ENCODE measurements around the gene AATK. TPM values are rescaled to one million over a fixed set of nuclear protein-coding genes. Genes with fewer than 3 reads are reported as not detected.
A peak's percentile ranks its signal among the peaks of the same experiment; 100 is the strongest.

AATK gene, protein sequence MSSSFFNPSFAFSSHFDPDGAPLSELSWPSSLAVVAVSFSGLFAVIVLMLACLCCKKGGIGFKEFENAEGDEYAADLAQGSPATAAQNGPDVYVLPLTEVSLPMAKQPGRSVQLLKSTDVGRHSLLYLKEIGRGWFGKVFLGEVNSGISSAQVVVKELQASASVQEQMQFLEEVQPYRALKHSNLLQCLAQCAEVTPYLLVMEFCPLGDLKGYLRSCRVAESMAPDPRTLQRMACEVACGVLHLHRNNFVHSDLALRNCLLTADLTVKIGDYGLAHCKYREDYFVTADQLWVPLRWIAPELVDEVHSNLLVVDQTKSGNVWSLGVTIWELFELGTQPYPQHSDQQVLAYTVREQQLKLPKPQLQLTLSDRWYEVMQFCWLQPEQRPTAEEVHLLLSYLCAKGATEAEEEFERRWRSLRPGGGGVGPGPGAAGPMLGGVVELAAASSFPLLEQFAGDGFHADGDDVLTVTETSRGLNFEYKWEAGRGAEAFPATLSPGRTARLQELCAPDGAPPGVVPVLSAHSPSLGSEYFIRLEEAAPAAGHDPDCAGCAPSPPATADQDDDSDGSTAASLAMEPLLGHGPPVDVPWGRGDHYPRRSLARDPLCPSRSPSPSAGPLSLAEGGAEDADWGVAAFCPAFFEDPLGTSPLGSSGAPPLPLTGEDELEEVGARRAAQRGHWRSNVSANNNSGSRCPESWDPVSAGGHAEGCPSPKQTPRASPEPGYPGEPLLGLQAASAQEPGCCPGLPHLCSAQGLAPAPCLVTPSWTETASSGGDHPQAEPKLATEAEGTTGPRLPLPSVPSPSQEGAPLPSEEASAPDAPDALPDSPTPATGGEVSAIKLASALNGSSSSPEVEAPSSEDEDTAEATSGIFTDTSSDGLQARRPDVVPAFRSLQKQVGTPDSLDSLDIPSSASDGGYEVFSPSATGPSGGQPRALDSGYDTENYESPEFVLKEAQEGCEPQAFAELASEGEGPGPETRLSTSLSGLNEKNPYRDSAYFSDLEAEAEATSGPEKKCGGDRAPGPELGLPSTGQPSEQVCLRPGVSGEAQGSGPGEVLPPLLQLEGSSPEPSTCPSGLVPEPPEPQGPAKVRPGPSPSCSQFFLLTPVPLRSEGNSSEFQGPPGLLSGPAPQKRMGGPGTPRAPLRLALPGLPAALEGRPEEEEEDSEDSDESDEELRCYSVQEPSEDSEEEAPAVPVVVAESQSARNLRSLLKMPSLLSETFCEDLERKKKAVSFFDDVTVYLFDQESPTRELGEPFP (N-terminal part only)
- total RNA-seq: under 1 TPM; 0.35 to 0.41 TPM

DNA sequence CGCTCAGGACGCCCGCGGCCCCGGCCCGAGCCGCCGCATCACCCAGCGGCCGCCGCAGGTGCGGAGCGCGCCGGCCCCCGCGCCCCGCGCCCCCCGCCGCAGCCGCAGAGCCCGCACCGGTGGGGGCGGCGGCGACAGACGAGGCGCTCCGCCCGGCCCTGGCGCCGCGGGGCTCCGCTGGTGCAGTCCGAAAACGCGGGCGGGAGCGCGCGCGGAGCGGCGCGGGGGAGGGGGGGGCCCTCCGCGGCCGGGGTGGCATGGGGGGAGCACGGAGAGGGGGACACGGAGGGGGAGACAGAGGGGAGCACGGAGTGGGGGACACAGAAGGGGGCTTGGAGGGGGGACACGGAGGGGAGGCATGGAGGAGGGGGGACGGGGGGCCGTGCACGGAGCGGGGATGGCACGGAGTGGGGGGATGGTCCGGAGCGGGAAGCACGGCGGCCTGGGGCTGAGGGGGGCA lies at the start of gene AATK:
TSS of gene AATK (minus strand) at position 189 of the 460 bp plus-strand sequence. CDS start 229 bp downstream, outside the sequence.
- CTCF ChIA-PET: no interaction called here
- Mint-ChIP-seq H3K9me3 (ENCODE audit: low read depth) (no peaks in the 10 kb centered on the region), H3K27ac (no peak within 1 kb of the TSS), H3K4me1 (no peaks in the 10 kb centered on the region), H3K36me3 (ENCODE audit: low read depth) (no peaks in the 10 kb centered on the region), H3K27me3 (peaks cover 14% of the 10 kb centered on the region), H3K4me3 (no peak within 1 kb of the TSS)
- intact Hi-C loops (cut with DNase I, micrococcal nuclease): no loop called here
- DNase-seq: no peak
- POLR2A ChIA-PET: no interaction called here
- ATAC-seq: no peak

DNA sequence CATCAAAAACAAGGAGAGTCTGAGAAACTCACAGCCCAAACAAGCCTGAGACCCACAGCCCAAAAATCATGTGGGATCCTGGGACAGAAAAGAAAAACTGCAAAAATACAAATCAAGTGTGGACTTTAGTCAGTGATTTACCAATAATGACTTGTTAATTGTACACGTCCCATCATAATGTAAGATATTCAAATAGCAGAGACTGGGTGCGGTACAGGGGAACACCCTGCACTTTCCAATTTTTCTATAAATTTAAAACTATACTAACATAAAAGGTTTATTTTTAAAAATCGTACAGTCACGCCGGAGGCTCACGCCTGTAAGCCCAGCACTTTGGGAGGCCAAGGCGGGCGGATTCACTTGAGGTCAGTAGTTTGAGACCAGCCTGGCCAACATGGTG lies 48.0 kb upstream of the AATK start:
- Mint-ChIP-seq H3K4me1 (no peaks in the 10 kb centered on the region), H3K27me3 (no peaks in the 10 kb centered on the region), H3K4me3 (no peak overlapping the region), H3K27ac (no peak overlapping the region), H3K36me3 (ENCODE audit: low read depth) (no peaks in the 10 kb centered on the region), H3K9me3 (ENCODE audit: low read depth) (no peaks in the 10 kb centered on the region)
- intact Hi-C loops (cut with DNase I, micrococcal nuclease): no loop called here
- CTCF ChIA-PET: no interaction called here
- DNase-seq (no peak), ATAC-seq (no peak)
- POLR2A ChIA-PET: no interaction called here

DNA sequence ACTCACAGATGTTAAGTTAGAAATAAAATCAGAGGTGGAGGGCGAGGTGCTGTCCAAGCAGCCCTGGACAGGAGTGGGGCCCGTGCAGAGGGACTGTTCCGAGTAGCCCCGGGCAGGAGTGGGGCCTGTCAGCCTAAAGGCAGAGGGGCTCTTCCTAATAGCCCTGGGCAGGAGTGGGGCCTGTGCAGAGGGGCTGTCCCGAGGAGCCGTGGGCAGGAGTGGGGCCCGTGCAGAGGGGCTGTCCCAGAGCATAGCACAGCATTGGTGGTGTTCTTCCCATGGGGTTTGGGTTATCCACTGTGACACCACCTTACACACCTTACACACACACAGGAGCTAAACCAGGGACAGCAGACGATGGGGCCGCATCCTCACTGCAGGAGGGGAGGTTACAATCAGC lies 46.3 kb upstream of the AATK start:
- intact Hi-C loops (cut with DNase I, micrococcal nuclease): no loop called here
- no peaks in the 10 kb centered on the region for H3K27me3 Mint-ChIP-seq
- POLR2A ChIA-PET: no interaction called here
- no peaks in the 10 kb centered on the region for H3K9me3 Mint-ChIP-seq (ENCODE audit: low read depth)
- H3K27ac Mint-ChIP-seq: no peak overlapping the region
- ATAC-seq: no peak
- CTCF ChIA-PET: interaction anchor here (0.6 kb wide), 1 partner anchor 248 kb away, joined by 4 read pairs; no protein-coding TSS in a partner anchor
- no peaks in the 10 kb centered on the region for H3K36me3 Mint-ChIP-seq (ENCODE audit: low read depth)
- no peak for DNase-seq
- H3K4me1 Mint-ChIP-seq: no peaks in the 10 kb centered on the region
- H3K4me3 Mint-ChIP-seq: no peak overlapping the region

DNA sequence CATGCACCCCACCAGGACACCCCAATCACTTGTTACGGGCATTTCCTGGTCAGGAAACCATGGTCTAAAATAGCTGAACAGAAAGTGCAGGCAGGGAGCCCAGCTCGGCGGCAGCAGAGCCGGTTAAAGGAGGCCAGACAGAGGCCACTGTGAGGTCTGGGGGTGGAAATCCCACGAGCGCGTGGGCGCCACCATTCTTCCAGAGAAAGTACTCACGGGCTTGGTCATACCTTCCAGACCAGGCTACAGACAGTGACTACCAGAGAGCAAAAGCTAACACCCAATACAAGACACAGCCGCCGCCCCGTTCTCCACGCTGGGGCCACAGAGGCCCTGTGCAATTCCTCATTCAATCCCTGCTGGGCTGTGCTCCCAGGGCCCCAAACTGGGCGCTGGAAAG lies 44.8 kb upstream of the AATK start:
- CTCF ChIA-PET: no interaction called here
- Mint-ChIP-seq H3K4me1 (no peaks in the 10 kb centered on the region), H3K4me3 (no peak overlapping the region), H3K9me3 (ENCODE audit: low read depth) (no peaks in the 10 kb centered on the region), H3K36me3 (ENCODE audit: low read depth) (no peaks in the 10 kb centered on the region), H3K27ac (no peak overlapping the region), H3K27me3 (no peaks in the 10 kb centered on the region)
- DNase-seq: no peak
- ATAC-seq: no peak
- intact Hi-C loops (cut with DNase I, micrococcal nuclease): no loop called here
- POLR2A ChIA-PET: no interaction called here

DNA sequence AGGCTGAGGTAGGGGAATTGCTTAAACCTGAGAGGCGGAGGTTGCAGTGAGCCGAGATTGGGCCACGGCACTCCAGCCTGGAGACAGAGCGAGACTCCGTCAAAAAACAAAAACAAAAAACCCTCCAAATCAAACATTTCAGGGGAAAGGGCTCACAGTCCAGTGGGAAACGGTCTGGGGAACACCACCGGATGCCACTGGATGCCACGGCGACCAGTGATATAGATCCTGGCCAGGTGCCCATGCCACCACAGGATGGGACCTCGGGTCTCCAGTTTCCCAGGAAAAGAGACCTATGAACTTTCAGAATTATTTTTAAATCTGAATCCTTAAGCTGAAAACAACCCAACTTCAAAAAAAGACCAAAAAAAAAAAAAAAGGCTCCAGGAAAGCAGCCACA lies 44.4 kb upstream of the AATK start:
- no peak overlapping the region for H3K27ac Mint-ChIP-seq
- H3K4me3 Mint-ChIP-seq: no peak overlapping the region
- H3K27me3 Mint-ChIP-seq: no peaks in the 10 kb centered on the region
- H3K36me3 Mint-ChIP-seq (ENCODE audit: low read depth): no peaks in the 10 kb centered on the region
- ATAC-seq (no peak), DNase-seq (no peak)
- H3K4me1 Mint-ChIP-seq: no peaks in the 10 kb centered on the region
- CTCF ChIA-PET: no interaction called here
- POLR2A ChIA-PET: no interaction called here
- H3K9me3 Mint-ChIP-seq (ENCODE audit: low read depth): no peaks in the 10 kb centered on the region
- intact Hi-C loops (cut with DNase I, micrococcal nuclease): no loop called here

DNA sequence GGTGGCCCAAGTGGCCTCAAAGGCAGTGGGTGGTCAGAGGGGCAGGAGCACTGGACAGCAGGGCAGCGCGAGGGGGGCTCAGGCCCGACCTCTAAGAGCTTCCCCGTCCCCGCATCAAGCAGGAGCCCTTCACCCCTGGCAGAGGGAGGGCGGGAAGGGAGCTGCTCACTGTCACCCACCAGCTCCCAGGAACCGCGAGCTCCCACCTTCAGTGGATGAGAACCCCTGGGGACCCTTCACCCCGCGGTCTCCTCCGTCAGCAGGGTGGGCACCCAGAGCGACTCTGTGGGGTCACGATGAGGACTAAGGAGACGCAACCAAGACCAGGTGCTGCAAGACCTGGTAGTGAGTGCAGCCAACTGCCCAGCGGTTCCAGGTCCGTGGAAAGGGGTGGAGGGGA lies 43.1 kb upstream of the AATK start:
- Mint-ChIP-seq H3K4me3 (no peak overlapping the region), H3K27ac (no peak overlapping the region), H3K9me3 (ENCODE audit: low read depth) (no peaks in the 10 kb centered on the region), H3K27me3 (no peaks in the 10 kb centered on the region), H3K4me1 (no peaks in the 10 kb centered on the region), H3K36me3 (ENCODE audit: low read depth) (no peaks in the 10 kb centered on the region)
- POLR2A ChIA-PET: no interaction called here
- no peak for ATAC-seq
- CTCF ChIA-PET: interaction anchor here (0.7 kb wide), 1 partner anchor 56 kb away, joined by 3 read pairs; no protein-coding TSS in a partner anchor
- DNase-seq: no peak
- intact Hi-C loops (cut with DNase I, micrococcal nuclease): no loop called here

DNA sequence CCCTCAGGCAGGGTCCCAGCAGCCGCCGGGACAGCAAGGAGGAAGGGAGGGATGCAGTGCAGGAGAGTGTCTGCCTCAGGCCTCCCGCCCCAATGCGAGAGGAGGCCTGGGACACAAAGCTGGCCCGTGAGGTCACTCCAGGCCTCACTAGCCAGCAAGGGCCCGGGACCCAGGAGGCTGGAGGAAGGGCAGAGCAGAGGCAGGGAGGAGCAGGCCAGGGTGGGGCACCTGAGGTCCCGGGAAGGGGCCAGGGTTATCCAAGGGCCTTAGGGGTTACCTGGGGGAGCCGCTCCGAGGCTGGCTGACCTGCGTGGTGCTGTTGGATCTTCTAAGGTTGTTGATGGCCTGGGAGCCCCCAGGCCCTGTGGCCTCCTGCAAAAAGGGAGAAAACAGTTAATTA lies 42.6 kb upstream of the AATK start:
- Mint-ChIP-seq H3K27me3 (no peaks in the 10 kb centered on the region), H3K9me3 (ENCODE audit: low read depth) (no peaks in the 10 kb centered on the region), H3K4me3 (no peak overlapping the region), H3K36me3 (ENCODE audit: low read depth) (no peaks in the 10 kb centered on the region), H3K4me1 (no peaks in the 10 kb centered on the region), H3K27ac (no peak overlapping the region)
- no peak for ATAC-seq
- ChIA-PET CTCF (interaction anchor here (0.7 kb wide), 1 partner anchor 56 kb away, joined by 3 read pairs; no protein-coding TSS in a partner anchor), POLR2A (no interaction called here)
- intact Hi-C loops (cut with DNase I, micrococcal nuclease): no loop called here
- DNase-seq: no peak

DNA sequence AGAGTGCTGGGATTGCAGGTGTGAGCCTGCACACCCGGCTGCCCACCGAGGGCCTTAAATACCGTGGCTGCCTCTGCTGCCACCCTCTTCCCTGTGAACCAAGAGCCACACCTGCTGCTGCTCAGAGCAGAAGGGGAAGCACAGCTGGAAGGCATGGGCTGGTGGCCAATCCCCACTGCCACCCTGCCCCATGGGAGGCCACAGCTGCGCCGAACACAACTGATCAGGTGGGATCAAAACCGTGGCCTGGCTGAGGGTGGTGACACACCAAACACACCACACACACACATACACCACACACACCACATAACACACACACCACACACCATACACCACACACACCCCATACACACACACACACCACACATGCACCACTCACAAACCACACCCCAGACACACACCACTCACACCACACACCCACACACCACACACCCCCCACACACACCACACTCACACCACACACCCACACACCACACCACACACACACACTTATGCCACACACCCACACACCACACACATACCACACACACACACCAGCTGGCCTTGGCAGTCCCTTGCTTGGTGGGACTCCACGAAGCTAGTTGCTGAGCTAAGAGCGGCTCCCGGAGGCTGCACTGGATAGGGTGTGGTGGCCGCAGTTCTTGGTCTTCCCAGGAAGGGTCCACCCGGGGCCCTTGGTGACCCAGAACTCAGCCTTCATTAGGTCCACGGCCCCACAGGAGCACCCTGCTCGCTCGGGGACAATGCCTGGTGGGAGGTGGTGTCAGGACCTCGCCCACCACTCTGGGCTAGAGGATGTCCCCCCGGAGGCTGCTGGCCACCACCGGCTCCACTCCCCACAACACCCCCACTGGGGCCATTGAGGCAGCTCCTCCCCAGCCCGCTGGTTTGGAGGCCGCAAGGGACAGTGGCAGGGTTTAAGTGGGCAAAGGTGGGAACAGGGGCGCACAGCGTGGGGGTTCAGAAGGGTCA lies 41.9 kb upstream of the AATK start:
- peak; percentile 21 for DNase-seq
- POLR2A ChIA-PET: no interaction called here
- peak overlapping the region; percentile 59 for H3K27ac Mint-ChIP-seq
- no peak overlapping the region for H3K4me3 Mint-ChIP-seq
- H3K27me3 Mint-ChIP-seq: no peaks in the 10 kb centered on the region
- H3K9me3 Mint-ChIP-seq (ENCODE audit: low read depth): no peaks in the 10 kb centered on the region
- no peaks in the 10 kb centered on the region for H3K36me3 Mint-ChIP-seq (ENCODE audit: low read depth)
- ATAC-seq: no peak
- intact Hi-C loops (cut with DNase I, micrococcal nuclease): no loop called here
- CTCF ChIA-PET: interaction anchor here (0.7 kb wide), 1 partner anchor 55 kb away, joined by 3 read pairs; no protein-coding TSS in a partner anchor
- no peaks in the 10 kb centered on the region for H3K4me1 Mint-ChIP-seq

DNA sequence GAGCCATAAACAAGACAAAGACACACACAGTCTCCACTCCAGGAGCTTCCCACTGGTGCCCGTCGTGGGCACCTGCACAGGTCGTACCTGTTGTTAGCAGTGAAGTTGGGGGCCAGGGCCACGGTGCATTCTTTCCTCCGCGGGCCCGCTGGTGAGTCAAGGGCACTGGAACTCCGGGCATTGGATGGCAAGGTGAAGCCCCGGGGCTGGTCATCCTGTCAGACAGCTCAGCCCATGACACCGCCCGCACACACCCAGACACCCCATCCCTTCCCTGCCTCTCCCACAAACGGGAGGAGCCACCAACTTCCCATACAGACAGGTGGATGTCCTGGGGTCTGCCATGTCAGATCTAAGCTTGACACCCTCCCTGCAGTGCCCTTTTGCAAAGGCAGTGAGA lies 40.6 kb upstream of the AATK start:
- POLR2A ChIA-PET: interaction anchor here (0.6 kb wide), 1 partner anchor 1529 kb away, joined by 3 read pairs; no protein-coding TSS in a partner anchor
- Mint-ChIP-seq H3K27ac (no peak overlapping the region), H3K27me3 (no peaks in the 10 kb centered on the region)

DNA sequence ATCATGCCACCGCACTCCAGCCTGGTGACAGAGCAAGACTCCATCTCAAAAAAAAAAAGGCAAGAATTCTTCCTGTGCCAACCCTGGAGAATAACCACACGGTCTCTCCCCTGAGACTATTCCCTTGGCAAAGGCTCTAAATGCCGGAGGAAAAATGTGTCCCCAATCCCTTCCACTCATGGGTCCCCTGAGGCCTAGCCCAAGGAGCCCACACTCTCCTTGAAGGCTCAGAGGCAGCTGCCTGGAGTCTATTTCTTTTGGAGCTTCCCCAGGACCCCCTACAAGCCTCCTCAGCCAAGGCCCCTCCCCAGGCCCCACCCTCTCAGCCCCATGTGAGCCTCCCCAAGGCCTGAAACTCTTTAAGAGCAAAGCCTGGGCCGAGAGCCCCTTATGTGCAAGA lies 40.1 kb upstream of the AATK start:
- no peak overlapping the region for H3K4me3 Mint-ChIP-seq
- no peak overlapping the region for H3K27ac Mint-ChIP-seq
- no peaks in the 10 kb centered on the region for H3K27me3 Mint-ChIP-seq
- no peaks in the 10 kb centered on the region for H3K4me1 Mint-ChIP-seq
- intact Hi-C loops (cut with DNase I, micrococcal nuclease): no loop called here
- no peaks in the 10 kb centered on the region for H3K36me3 Mint-ChIP-seq (ENCODE audit: low read depth)
- no peak for ATAC-seq
- POLR2A ChIA-PET: interaction anchor here (0.6 kb wide), 1 partner anchor 1529 kb away, joined by 3 read pairs; no protein-coding TSS in a partner anchor
- no peaks in the 10 kb centered on the region for H3K9me3 Mint-ChIP-seq (ENCODE audit: low read depth)
- CTCF ChIA-PET: interaction anchor here (0.5 kb wide), 1 partner anchor 633 kb away, joined by 3 read pairs; no protein-coding TSS in a partner anchor
- DNase-seq: no peak

More for the DNA sequence above, 40.6 kb upstream of the AATK start:
- no peak for ATAC-seq
- CTCF ChIA-PET: interaction anchor here (0.5 kb wide), 1 partner anchor 634 kb away, joined by 3 read pairs; no protein-coding TSS in a partner anchor
- no peaks in the 10 kb centered on the region for H3K4me1 Mint-ChIP-seq
- no peaks in the 10 kb centered on the region for H3K36me3 Mint-ChIP-seq (ENCODE audit: low read depth)
- H3K4me3 Mint-ChIP-seq: no peak overlapping the region
- H3K9me3 Mint-ChIP-seq (ENCODE audit: low read depth): no peaks in the 10 kb centered on the region
- DNase-seq: no peak
- intact Hi-C loops (cut with DNase I, micrococcal nuclease): no loop called here
